Stomach (tissue), 9 donors: ENCODE data around the gene ARL2BP. TPM values are rescaled to one million over a fixed set of nuclear protein-coding genes. Genes with fewer than 3 reads are reported as not detected.

Experiments used
- DNase-seq, 2 donors: peaks; one replicate each; pipeline versions ENCODE4 v3.0.0 to v3.0.0-alpha.2; 2013 to 2019
- H3K27ac ChIP-seq, 5 donors: fragments of 200-600 bp in 4 of 5; sonication (generic) in 4 of 5; one replicate each; pipeline ENCODE4 v1.5.1; 2013 to 2019; ENCODE audit warnings: mild to moderate bottlenecking in 1 of 5, moderate library complexity in 1 of 5
- H3K27me3 ChIP-seq, 3 donors: fragments of 200-600 bp; sonication (generic); one replicate each; pipeline ENCODE4 v1.5.1; 2017 to 2019; ENCODE audit warnings: mixed run types in 1 of 3
- H3K36me3 ChIP-seq, 4 donors: fragments of 200-600 bp; sonication (generic); 1 replicate in 3 of 4; 2 replicates in 1 of 4; pipeline ENCODE4 v1.5.1; 2016 to 2019
- H3K4me1 ChIP-seq, 4 donors: fragments of 200-600 bp; sonication (generic); one replicate each; pipeline ENCODE4 v1.5.1; 2016 to 2019
- H3K4me3 ChIP-seq, 4 donors: fragments of 200-600 bp; sonication (generic) in 3 of 4; one replicate each; pipeline ENCODE4 v1.5.1; 2016 to 2019; ENCODE audit warnings: mild to moderate bottlenecking in 1 of 4
- H3K9me3 ChIP-seq, 4 donors: fragments of 200-600 bp; sonication (generic); one replicate each; pipeline ENCODE4 v1.5.1; 2016 to 2019
- CTCF ChIP-seq, 7 experiments: fragments of 450-650 bp in 4 of 7; fragments of 200-600 bp in 3 of 7; sonication (generic) in 3 of 7; IDR thresholded peaks; one replicate each; pipeline ENCODE4 v1.5.1; 2016 to 2019; ENCODE audit warnings: antibody characterized with exemption in 7 of 7, control low read depth in 2 of 7, mild to moderate bottlenecking in 1 of 7
- EP300 ChIP-seq: sonication (generic); formaldehyde crosslinking; IDR thresholded peaks from one replicate; pipeline ENCODE4 v1.6.1; 2017; ENCODE audit warnings: antibody characterized with exemption
- POLR2A ChIP-seq, 4 donors: fragments of 450-650 bp; IDR thresholded peaks; one replicate each; pipeline ENCODE4 v1.6.1; 2016; ENCODE audit warnings: antibody characterized with exemption in 4 of 4, control low read depth in 2 of 4, mild to moderate bottlenecking in 1 of 4, moderate library complexity in 1 of 4
- POLR2AphosphoS5 ChIP-seq, 3 donors: sonication (generic); formaldehyde crosslinking; IDR thresholded peaks; one replicate each; pipeline ENCODE4 v1.6.1; 2016; ENCODE audit warnings: antibody characterized with exemption in 3 of 3
- WGBS, 5 donors: extraction: QIAGEN DNeasy Blood & Tissue Kit in 3 of 5; methylation state at CpG; one replicate each; pipeline versions ENCODE4 v1.1.5 to v1.1.7; 2013 to 2018; 5-methylcytosine and 5-hydroxymethylcytosine counted together
- intact Hi-C: fragments of 100-400 bp; cut with DNase I; formaldehyde crosslinking; loops from one replicate; pipeline ENCODE4 v1.15.1; 2023; ENCODE audit warnings: low total_unique reads
- polyA plus RNA-seq, 3 donors: library from polyadenylated mRNA; stranded (reverse); fragments of 200-250 nt; gene quantifications; one replicate each; pipeline ENCODE4 v1.2.3, GENCODE V29; 2013
- total RNA-seq, 5 donors: library from RNA; depleted of rRNA; stranded (reverse); fragments of >200 nt; gene quantifications; one replicate each; pipeline versions ENCODE4 v1.1.0 to v1.2.3, GENCODE V29; 2014 to 2016
- donor health status: healthy with polysubstance abuse.
- donor health status: Bipolar disorder and iron deficiency.
- donor health status: healthy.

The ARL2BP gene
- total and polyA plus RNA-seq, 8 donors = 15.6 to 61.6 (median 43.2) TPM

GRCh38 chr16:57276596-57276995 is 31.5 kb downstream of the ARL2BP start:
- Histone ChIP-seq H3K9me3 (no peaks in the 10 kb centered on the region), H3K27me3 (no peaks in the 10 kb centered on the region)
- DNase-seq = no peak

GRCh38 chr16:57277586-57277985 is 32.5 kb downstream of the ARL2BP start:
- 26 to 57% (median 45%) methylated on average over 1 of the region's 1 CpG for WGBS, 5 donors
- no peaks in the 10 kb centered on the region for H3K9me3 ChIP-seq
- TF ChIP-seq POLR2A (IDR thresholded peaks at IDR 0.05) (no peak), CTCF (IDR thresholded peaks at IDR 0.05) (no peak), EP300 (no peak), POLR2AphosphoS5 (IDR thresholded peaks at IDR 0.05) (no peak)
- peak overlapping the region in 1 of 5 donors; percentile 9 for H3K27ac ChIP-seq
- intact Hi-C loops = no loop called here
- no peak overlapping the region for H3K4me3 ChIP-seq
- H3K27me3 ChIP-seq = no peaks in the 10 kb centered on the region
- H3K36me3 ChIP-seq = no peaks in the 10 kb centered on the region
- DNase-seq = peak in 1 of 2 donors; percentile 36
- H3K4me1 ChIP-seq = peaks cover 26 to 82% (median 56%) of the 10 kb centered on the region in 4 donors

More at GRCh38 chr16:57276596-57276995, 31.5 kb downstream of the ARL2BP start:
- H3K36me3 ChIP-seq = no peaks in the 10 kb centered on the region
- intact Hi-C loops = no loop called here
- H3K27ac ChIP-seq = peak overlapping the region in 1 of 5 donors; percentile 9
- no peak for TF ChIP-seq POLR2AphosphoS5 (IDR thresholded peaks at IDR 0.05)
- TF ChIP-seq CTCF (IDR thresholded peaks at IDR 0.05) = no peak
- no peak for TF ChIP-seq POLR2A (IDR thresholded peaks at IDR 0.05)
- no peak for TF ChIP-seq EP300
- H3K4me3 ChIP-seq = no peak overlapping the region
- peaks cover 26 to 85% (median 55%) of the 10 kb centered on the region in 4 donors for H3K4me1 ChIP-seq
- 37 to 54% (median 47%) methylated on average over 5 of the region's 5 CpGs for WGBS, 5 donors

- peaks cover 0 to 9% (median under 1%) of the 10 kb centered on the region in 3 donors for H3K27me3 ChIP-seq
- no peaks in the 10 kb centered on the region for H3K9me3 ChIP-seq
- DNase-seq = no peak
- TF ChIP-seq POLR2AphosphoS5 (IDR thresholded peaks at IDR 0.05) (no peak), CTCF (IDR thresholded peaks at IDR 0.05) (no peak), POLR2A (IDR thresholded peaks at IDR 0.05) (no peak), EP300 (no peak)
- peaks cover 26 to 76% (median 54%) of the 10 kb centered on the region in 4 donors for H3K4me1 ChIP-seq
- WGBS, 5 donors = 40 to 70% (median 69%) methylated on average over 4 of the region's 4 CpGs
- peak overlapping the region in 3 of 5 donors; percentile 42 to 59 (median 47) for H3K27ac ChIP-seq
- intact Hi-C loops = no loop called here
- H3K4me3 ChIP-seq = no peak overlapping the region
- H3K36me3 ChIP-seq = no peaks in the 10 kb centered on the region
These were observed 33.4 kb downstream of the ARL2BP start for GRCh38 chr16:57278494-57278893.

- DNase-seq = no peak
- TF ChIP-seq POLR2A (IDR thresholded peaks at IDR 0.05) = no peak
- no peak for TF ChIP-seq CTCF (IDR thresholded peaks at IDR 0.05)
- no peak for TF ChIP-seq POLR2AphosphoS5 (IDR thresholded peaks at IDR 0.05)
- TF ChIP-seq EP300 = no peak
- H3K4me1 ChIP-seq = peaks cover 34 to 81% (median 66%) of the 10 kb centered on the region in 4 donors
- peaks cover 0 to 24% (median 13%) of the 10 kb centered on the region in 3 donors for H3K27me3 ChIP-seq
- peak overlapping the region; percentile 31 to 90 (median 39) for H3K27ac ChIP-seq
- no peaks in the 10 kb centered on the region for H3K9me3 ChIP-seq
- no peaks in the 10 kb centered on the region for H3K36me3 ChIP-seq
- peak overlapping the region in 1 of 4 donors; percentile 4 for H3K4me3 ChIP-seq
- WGBS, 5 donors = 34 to 54% (median 44%) methylated on average over 7 of the region's 7 CpGs
- intact Hi-C loops = no loop called here
These were observed 35.0 kb downstream of the ARL2BP start for GRCh38 chr16:57279780-57280638.
